H1 (cell line): ENCODE results near the gene ZNF408.

Source experiments
- ASH2L ChIP-seq: fragments of 200-600, 300-600 bp; sonication (generic); IDR thresholded peaks from one replicate; pipeline ENCODE4 v1.7.1; 2017; ENCODE audit warnings: low read length
- BACH1 ChIP-seq: IDR thresholded peaks from 2 replicates; pipeline ENCODE4 v1.6.1; 2012; ENCODE audit warnings: low read length, improper control_type of control experiment
- BRCA1 ChIP-seq: IDR thresholded peaks from 2 replicates; pipeline ENCODE4 v1.6.1; 2012; ENCODE audit warnings: low read depth, low read length, improper control_type of control experiment
- EP300 ChIP-seq, 2 experiments: IDR thresholded peaks; 1 replicate in 1 of 2; 2 replicates in 1 of 2; pipeline ENCODE4 v1.6.1; 2011 to 2012; ENCODE audit warnings: low read depth in 2 of 2, low read length in 2 of 2, mild to moderate bottlenecking in 2 of 2, borderline replicate concordance in 1 of 2, inconsistent platforms in 1 of 2, moderate library complexity in 1 of 2
- EZH2 ChIP-seq: fragments of 200-600 bp; sonication (generic); IDR thresholded peaks from 2 replicates; pipeline ENCODE4 v1.7.1; 2012; ENCODE audit warnings: low read depth, mild to moderate bottlenecking, moderate library complexity, low read length, inconsistent platforms; ENCODE audit not compliant: severe bottlenecking
- MAFK ChIP-seq: IDR thresholded peaks from 2 replicates; pipeline ENCODE4 v1.6.1; 2012; ENCODE audit warnings: low read depth, mild to moderate bottlenecking, improper control_type of control experiment, low read length
- PHF8 ChIP-seq: fragments of 200-600 bp; sonication (generic); conservative IDR thresholded peaks from 2 replicates; pipeline ENCODE4 v1.7.1; 2012; ENCODE audit warnings: low read depth, mild to moderate bottlenecking, inconsistent platforms, low read length, moderate library complexity
- POLR2AphosphoS5 ChIP-seq: IDR thresholded peaks from 2 replicates; pipeline ENCODE4 v1.6.1; 2011; ENCODE audit warnings: low read depth, low read length
- RFX5 ChIP-seq: IDR thresholded peaks from 2 replicates; pipeline ENCODE4 v1.6.1; 2011; ENCODE audit warnings: low read depth, low read length, improper control_type of control experiment, borderline replicate concordance
- SIN3A ChIP-seq, 2 experiments: IDR thresholded peaks in 1 of 2; conservative IDR thresholded peaks in 1 of 2; 2 replicates each; pipeline ENCODE4 v1.6.1; 2011 to 2012; ENCODE audit warnings: low read length in 2 of 2, improper control_type of control experiment in 1 of 2, low read depth in 1 of 2, mild to moderate bottlenecking in 1 of 2
- SP1 ChIP-seq: IDR thresholded peaks from 2 replicates; pipeline ENCODE4 v1.6.1; 2011; ENCODE audit warnings: low read depth, low read length
- TAF1 ChIP-seq: IDR thresholded peaks from 2 replicates; pipeline ENCODE4 v1.6.1; 2011; ENCODE audit warnings: mild to moderate bottlenecking, low read depth, low read length
- TF ChIP-seq, protein P1 (sequence below), 3 experiments: IDR thresholded peaks; 1 replicate in 2 of 3; 2 replicates in 1 of 3; pipeline versions ENCODE4 v1.5.1 to v1.6.1; 2011; ENCODE audit warnings: low read length in 3 of 3, mild to moderate bottlenecking in 3 of 3, inconsistent platforms in 2 of 3, low read depth in 1 of 3, moderate library complexity in 1 of 3; ENCODE audit not compliant: insufficient read depth in 1 of 3; ENCODE audit errors: control extremely low read depth in 1 of 3
- TF ChIP-seq, protein P2 (sequence below): IDR thresholded peaks from 2 replicates; pipeline ENCODE4 v1.6.1; 2012; ENCODE audit warnings: inconsistent platforms

DNA sequence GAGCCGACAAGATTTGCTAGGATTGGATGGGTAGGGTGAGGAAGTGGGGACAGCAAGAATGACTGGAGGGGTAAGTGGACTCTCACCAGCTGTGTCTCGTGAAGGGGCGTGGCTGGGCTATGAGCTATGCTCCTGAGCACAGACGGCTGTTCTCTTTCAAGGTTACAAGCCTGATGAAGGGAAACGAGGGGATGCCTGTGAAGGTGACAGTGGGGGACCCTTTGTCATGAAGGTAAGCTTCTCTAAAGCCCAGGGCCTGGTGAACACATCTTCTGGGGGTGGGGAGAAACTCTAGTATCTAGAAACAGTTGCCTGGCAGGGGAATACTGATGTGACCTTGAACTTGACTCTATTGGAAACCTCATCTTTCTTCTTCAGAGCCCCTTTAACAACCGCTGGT lies 38.1 kb downstream of the ZNF408 start:
- no peak for TF ChIP-seq BRCA1
- 0 out of 4 replicates have a peak, but pooled peaks of 1 of the 2 experiments have one; percentile 43 for TF ChIP-seq SIN3A (conservative IDR thresholded peaks at IDR 0.05 in 1 of 2, IDR thresholded peaks at IDR 0.05 in 1 of 2; ENCODE audit: low read depth in 1 of 2, low read length in 2 of 2)
- no peak for TF ChIP-seq SP1
- TF ChIP-seq EP300 (IDR thresholded peaks at IDR 0.05; ENCODE audit: borderline replicate concordance in 1 of 2, low read depth in 2 of 2, low read length in 2 of 2), result no peak
- TF ChIP-seq ASH2L, result no peak
- TF ChIP-seq MAFK, result no peak
- no peak for TF ChIP-seq EZH2
- TF ChIP-seq, protein P1, sequence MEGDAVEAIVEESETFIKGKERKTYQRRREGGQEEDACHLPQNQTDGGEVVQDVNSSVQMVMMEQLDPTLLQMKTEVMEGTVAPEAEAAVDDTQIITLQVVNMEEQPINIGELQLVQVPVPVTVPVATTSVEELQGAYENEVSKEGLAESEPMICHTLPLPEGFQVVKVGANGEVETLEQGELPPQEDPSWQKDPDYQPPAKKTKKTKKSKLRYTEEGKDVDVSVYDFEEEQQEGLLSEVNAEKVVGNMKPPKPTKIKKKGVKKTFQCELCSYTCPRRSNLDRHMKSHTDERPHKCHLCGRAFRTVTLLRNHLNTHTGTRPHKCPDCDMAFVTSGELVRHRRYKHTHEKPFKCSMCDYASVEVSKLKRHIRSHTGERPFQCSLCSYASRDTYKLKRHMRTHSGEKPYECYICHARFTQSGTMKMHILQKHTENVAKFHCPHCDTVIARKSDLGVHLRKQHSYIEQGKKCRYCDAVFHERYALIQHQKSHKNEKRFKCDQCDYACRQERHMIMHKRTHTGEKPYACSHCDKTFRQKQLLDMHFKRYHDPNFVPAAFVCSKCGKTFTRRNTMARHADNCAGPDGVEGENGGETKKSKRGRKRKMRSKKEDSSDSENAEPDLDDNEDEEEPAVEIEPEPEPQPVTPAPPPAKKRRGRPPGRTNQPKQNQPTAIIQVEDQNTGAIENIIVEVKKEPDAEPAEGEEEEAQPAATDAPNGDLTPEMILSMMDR (IDR thresholded peaks at IDR 0.05; ENCODE audit: control extremely low read depth in 1 of 3, insufficient read depth in 1 of 3, low read depth in 1 of 3, low read length in 3 of 3), result no peak
- TF ChIP-seq TAF1, result no peak
- TF ChIP-seq RFX5, result no peak
- no peak for TF ChIP-seq PHF8
- no peak for TF ChIP-seq BACH1
- TF ChIP-seq, protein P2, sequence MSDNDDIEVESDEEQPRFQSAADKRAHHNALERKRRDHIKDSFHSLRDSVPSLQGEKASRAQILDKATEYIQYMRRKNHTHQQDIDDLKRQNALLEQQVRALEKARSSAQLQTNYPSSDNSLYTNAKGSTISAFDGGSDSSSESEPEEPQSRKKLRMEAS, result no peak
- no peak; the same call in 1 of the 2 replicates for TF ChIP-seq POLR2AphosphoS5
